CD4-positive, alpha-beta T cell treated with Interferon gamma for 1 hour (primary cell): ENCODE measurements around the gene CDK10.

Experiments
- DNase-seq: peaks from one replicate; pipeline ENCODE4 v3.0.0-alpha.2; 2020

CDK10 gene

GRCh38 chr16:89716916-89717687 lies 30.6 kb downstream of the CDK10 start:
- no peak for DNase-seq

- DNase-seq = no peak
Measured at GRCh38 chr16:89717688-89718505, 31.4 kb downstream of the CDK10 start.

GRCh38 chr16:89720551-89720812 lies 34.0 kb downstream of the CDK10 start:
- DNase-seq = no peak

- DNase-seq = peak; percentile 78
Measured at GRCh38 chr16:89720813-89721545, 34.5 kb downstream of the CDK10 start, which contains the start of the genes VPS9D1 and ZNF276. VPS9D1 (minus strand) TSS chr16:89720898; CDS start chr16:89720861, 37 bp downstream. ZNF276 (plus strand) TSS chr16:89721537; CDS start chr16:89721641, 104 bp downstream.

GRCh38 chr16:89721546-89722391 lies 35.3 kb downstream of the CDK10 start:
- DNase-seq = peak; percentile 90

- DNase-seq = peak; percentile 84
Measured at GRCh38 chr16:89722392-89723278, 36.1 kb downstream of the CDK10 start.

GRCh38 chr16:89723279-89724250 lies 37.1 kb downstream of the CDK10 start:
- DNase-seq = peak; percentile 84

GRCh38 chr16:89727406-89728120 lies 41.1 kb downstream of the CDK10 start:
- no peak for DNase-seq

GRCh38 chr16:89729293-89729692 lies 42.8 kb downstream of the CDK10 start:
- no peak for DNase-seq

- DNase-seq = no peak
Measured at GRCh38 chr16:89729863-89730593, 43.5 kb downstream of the CDK10 start.

- no peak for DNase-seq
Measured at GRCh38 chr16:89730610-89731234, 44.2 kb downstream of the CDK10 start.

GRCh38 chr16:89732142-89732917 lies 45.8 kb downstream of the CDK10 start:
- DNase-seq = no peak

GRCh38 chr16:89732918-89733242 lies 46.4 kb downstream of the CDK10 start:
- DNase-seq = no peak

- no peak for DNase-seq
Measured at GRCh38 chr16:89733322-89733721, 46.8 kb downstream of the CDK10 start.

GRCh38 chr16:89733792-89734191 lies 47.3 kb downstream of the CDK10 start:
- DNase-seq = no peak

- DNase-seq = no peak
Measured at GRCh38 chr16:89736554-89736953, 50.1 kb downstream of the CDK10 start.

GRCh38 chr16:89737341-89738071 lies 51.0 kb downstream of the CDK10 start:
- peak; percentile 41 for DNase-seq
